Liver (tissue), 3 donors: ENCODE results near the gene SMARCD2.

Source experiments
- CTCF ChIP-seq: fragments of 150-350 bp; IDR thresholded peaks from 2 replicates; pipeline ENCODE4 v1.5.1; 2017; ENCODE audit warnings: improper control_type of control experiment, low read depth, low read length; ENCODE audit not compliant: missing input control
- EGR1 ChIP-seq, 2 donors: IDR thresholded peaks; 2 replicates each; pipeline ENCODE4 v1.6.1; 2016 to 2018; ENCODE audit warnings: antibody characterized with exemption in 2 of 2, low read depth in 2 of 2
- FOXA1 ChIP-seq: IDR thresholded peaks from 2 replicates; pipeline ENCODE4 v1.6.1; 2016; ENCODE audit warnings: antibody characterized with exemption
- FOXA2 ChIP-seq: IDR thresholded peaks from 2 replicates; pipeline ENCODE4 v1.6.1; 2016; ENCODE audit warnings: antibody characterized with exemption
- GABPA ChIP-seq, 2 donors: IDR thresholded peaks in 1 of 2; conservative IDR thresholded peaks in 1 of 2; 2 replicates each; pipeline ENCODE4 v1.6.1; 2016; ENCODE audit warnings: antibody characterized with exemption in 2 of 2, mild to moderate bottlenecking in 1 of 2, moderate library complexity in 1 of 2
- MAX ChIP-seq: IDR thresholded peaks from 2 replicates; pipeline ENCODE4 v1.6.1; 2016; ENCODE audit warnings: antibody characterized with exemption
- NR2F2 ChIP-seq: IDR thresholded peaks from 2 replicates; pipeline ENCODE4 v1.6.1; 2016; ENCODE audit warnings: antibody characterized with exemption
- REST ChIP-seq: IDR thresholded peaks from 2 replicates; pipeline ENCODE4 v1.6.1; 2016; ENCODE audit warnings: antibody characterized with exemption, mild to moderate bottlenecking
- SP1 ChIP-seq: IDR thresholded peaks from 2 replicates; pipeline ENCODE4 v1.6.1; 2018; ENCODE audit warnings: antibody characterized with exemption, mild to moderate bottlenecking
- TAF1 ChIP-seq: conservative IDR thresholded peaks from 2 replicates; pipeline ENCODE4 v1.6.1; 2016; ENCODE audit warnings: antibody characterized with exemption, mild to moderate bottlenecking
- YY1 ChIP-seq: IDR thresholded peaks from 2 replicates; pipeline ENCODE4 v1.6.1; 2016; ENCODE audit warnings: antibody characterized with exemption, mild to moderate bottlenecking
- ZBTB33 ChIP-seq: IDR thresholded peaks from 2 replicates; pipeline ENCODE4 v1.6.1; 2016; ENCODE audit warnings: antibody characterized with exemption
- donor health status: healthy.
- donor health status: healthy.

- TF ChIP-seq CTCF (no peak), YY1 (no peak), REST (no peak), TAF1 (no peak), ZBTB33 (no peak), MAX (no peak), GABPA (IDR thresholded peaks at IDR 0.05 in 1 of 2, conservative IDR thresholded peaks at IDR 0.05 in 1 of 2) (no peak), SP1 (no peak), FOXA2 (no peak), NR2F2 (no peak), EGR1 (IDR thresholded peaks at IDR 0.05; ENCODE audit: low read depth in 2 of 2) (no peak), FOXA1 (no peak)
These were observed 12.2 kb downstream of the SMARCD2 start for GRCh38 chr17:63830278-63830677.
